Gastroesophageal sphincter (tissue), 3 donors: ENCODE measurements around the gene CLCN2.

ENCODE experiments used
- EP300 ChIP-seq: sonication (generic); formaldehyde crosslinking; IDR thresholded peaks from one replicate; pipeline ENCODE4 v1.6.1; 2017; ENCODE audit warnings: antibody characterized with exemption, mild to moderate bottlenecking
- POLR2A ChIP-seq, 2 donors: fragments of 450-650 bp; IDR thresholded peaks; one replicate each; pipeline ENCODE4 v1.6.1; 2017; ENCODE audit warnings: antibody characterized with exemption in 2 of 2, mild to moderate bottlenecking in 2 of 2, moderate library complexity in 1 of 2
- POLR2AphosphoS5 ChIP-seq: sonication (generic); formaldehyde crosslinking; IDR thresholded peaks from one replicate; pipeline ENCODE4 v1.6.1; 2017; ENCODE audit warnings: antibody characterized with exemption
- TF ChIP-seq, protein P1 (sequence below), 4 experiments: fragments of 200-600 bp in 2 of 4; fragments of 450-650 bp in 2 of 4; sonication (generic) in 1 of 4; IDR thresholded peaks; one replicate each; pipeline ENCODE4 v1.5.1; 2017 to 2019; ENCODE audit warnings: antibody characterized with exemption in 4 of 4, mild to moderate bottlenecking in 2 of 4, moderate library complexity in 2 of 4

DNA sequence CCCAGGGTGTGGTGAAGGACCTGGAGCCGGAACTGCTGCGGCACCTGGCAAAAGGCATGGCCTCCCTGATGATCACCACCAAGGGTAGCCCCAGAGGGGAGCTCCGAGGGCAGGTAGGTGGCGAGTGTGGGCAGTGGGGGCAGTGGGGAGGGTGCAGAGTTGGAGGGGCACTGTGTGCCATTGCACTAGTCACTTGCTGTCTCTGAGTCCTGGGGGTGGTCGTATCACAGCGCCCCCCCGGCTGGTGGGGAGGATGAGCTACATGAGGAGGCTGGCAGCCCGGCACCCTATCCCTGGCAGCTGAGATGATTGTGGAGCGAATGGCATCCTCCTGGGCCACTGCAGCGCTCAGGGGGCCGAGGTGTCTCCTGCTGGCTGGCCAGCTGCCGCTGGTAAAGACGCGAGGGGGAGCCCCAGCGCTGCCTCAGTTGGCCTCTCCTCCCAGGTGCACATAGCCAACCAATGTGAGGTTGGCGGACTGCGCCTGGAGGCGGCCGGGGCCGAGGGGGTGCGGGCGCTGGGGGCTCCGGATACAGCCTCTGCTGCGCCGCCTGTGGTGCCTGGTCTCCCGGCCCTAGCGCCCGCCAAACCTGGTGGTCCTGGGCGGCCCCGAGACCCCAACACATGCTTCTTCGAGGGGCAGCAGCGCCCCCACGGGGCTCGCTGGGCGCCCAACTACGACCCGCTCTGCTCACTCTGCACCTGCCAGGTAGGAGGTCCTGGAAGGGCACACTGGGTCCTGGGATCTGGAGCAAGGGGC lies 24.8 kb upstream of the CLCN2 start:
- TF ChIP-seq, protein P1, sequence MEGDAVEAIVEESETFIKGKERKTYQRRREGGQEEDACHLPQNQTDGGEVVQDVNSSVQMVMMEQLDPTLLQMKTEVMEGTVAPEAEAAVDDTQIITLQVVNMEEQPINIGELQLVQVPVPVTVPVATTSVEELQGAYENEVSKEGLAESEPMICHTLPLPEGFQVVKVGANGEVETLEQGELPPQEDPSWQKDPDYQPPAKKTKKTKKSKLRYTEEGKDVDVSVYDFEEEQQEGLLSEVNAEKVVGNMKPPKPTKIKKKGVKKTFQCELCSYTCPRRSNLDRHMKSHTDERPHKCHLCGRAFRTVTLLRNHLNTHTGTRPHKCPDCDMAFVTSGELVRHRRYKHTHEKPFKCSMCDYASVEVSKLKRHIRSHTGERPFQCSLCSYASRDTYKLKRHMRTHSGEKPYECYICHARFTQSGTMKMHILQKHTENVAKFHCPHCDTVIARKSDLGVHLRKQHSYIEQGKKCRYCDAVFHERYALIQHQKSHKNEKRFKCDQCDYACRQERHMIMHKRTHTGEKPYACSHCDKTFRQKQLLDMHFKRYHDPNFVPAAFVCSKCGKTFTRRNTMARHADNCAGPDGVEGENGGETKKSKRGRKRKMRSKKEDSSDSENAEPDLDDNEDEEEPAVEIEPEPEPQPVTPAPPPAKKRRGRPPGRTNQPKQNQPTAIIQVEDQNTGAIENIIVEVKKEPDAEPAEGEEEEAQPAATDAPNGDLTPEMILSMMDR (IDR thresholded peaks at IDR 0.05) = no peak
- TF ChIP-seq EP300 = no peak
- no peak for TF ChIP-seq POLR2AphosphoS5
- TF ChIP-seq POLR2A (IDR thresholded peaks at IDR 0.05) = no peak
